GM15510 (cell line): ENCODE results near the gene NAV1.

ENCODE experiments used
- POLR2A ChIP-seq: IDR thresholded peaks from 3 replicates; pipeline ENCODE4 v1.6.1; 2011; ENCODE audit warnings: borderline replicate concordance; ENCODE audit not compliant: insufficient read length; ENCODE audit errors: extremely low read depth

The NAV1 gene

GRCh38 chr1:201536558-201536957, 2.4 kb upstream of the NAV1 start:
- TF ChIP-seq POLR2A = no peak

GRCh38 chr1:201537028-201537427, 1.9 kb upstream of the NAV1 start:
- no peak for TF ChIP-seq POLR2A

- no peak for TF ChIP-seq POLR2A
These were observed 1.5 kb upstream of the NAV1 start for GRCh38 chr1:201537467-201537866.

GRCh38 chr1:201537891-201538611, 876 bp upstream of the NAV1 start:
- no peak for TF ChIP-seq POLR2A

- TF ChIP-seq POLR2A = no peak
These were observed 869 bp downstream of the NAV1 start for GRCh38 chr1:201539561-201540431.

GRCh38 chr1:201540846-201541735, 2.2 kb downstream of the NAV1 start:
- no peak for TF ChIP-seq POLR2A

- TF ChIP-seq POLR2A = no peak
These were observed 3.5 kb downstream of the NAV1 start for GRCh38 chr1:201542309-201543035.

GRCh38 chr1:201543871-201544642, 5.1 kb downstream of the NAV1 start:
- TF ChIP-seq POLR2A = no peak

GRCh38 chr1:201544710-201545109, 5.8 kb downstream of the NAV1 start:
- TF ChIP-seq POLR2A = no peak

GRCh38 chr1:201545851-201546492, 7.0 kb downstream of the NAV1 start:
- no peak for TF ChIP-seq POLR2A

GRCh38 chr1:201551096-201551495, 12.2 kb downstream of the NAV1 start:
- TF ChIP-seq POLR2A = no peak

GRCh38 chr1:201551877-201552731, 13.2 kb downstream of the NAV1 start:
- TF ChIP-seq POLR2A = no peak

- TF ChIP-seq POLR2A = no peak
These were observed 14.0 kb downstream of the NAV1 start for GRCh38 chr1:201552941-201553351.
